Measurements from ENCODE around the gene CHST3.

Gene CHST3

GRCh38 chr10:71945819-71946474 lies 18.2 kb upstream of the CHST3 start:
- Mint-ChIP-seq H3K27me3 (ENCODE audit: low read depth, poor library complexity) (no peaks in the 10 kb centered on the region), H3K4me3 (no peak overlapping the region), H3K36me3 (ENCODE audit: low read depth) (peaks cover 7% of the 10 kb centered on the region), H3K4me1 (no peaks in the 10 kb centered on the region), H3K27ac (no peak overlapping the region), H3K9me3 (peaks cover 67% of the 10 kb centered on the region)
- DNase-seq: no peak
- TF ChIP-seq CTCF (IDR thresholded peaks at IDR 0.05): no peak

GRCh38 chr10:71946700-71947099 lies 17.5 kb upstream of the CHST3 start:
- Mint-ChIP-seq H3K9me3 (peaks cover 62% of the 10 kb centered on the region), H3K4me3 (no peak overlapping the region), H3K27ac (no peak overlapping the region), H3K27me3 (ENCODE audit: low read depth, poor library complexity) (no peaks in the 10 kb centered on the region), H3K4me1 (no peaks in the 10 kb centered on the region), H3K36me3 (ENCODE audit: low read depth) (peaks cover 7% of the 10 kb centered on the region)
- no peak for TF ChIP-seq CTCF (IDR thresholded peaks at IDR 0.05)
- DNase-seq: no peak

- TF ChIP-seq CTCF (IDR thresholded peaks at IDR 0.05): no peak
Measured at GRCh38 chr10:71948496-71949067, 15.6 kb upstream of the CHST3 start.

GRCh38 chr10:71950683-71951082 lies 13.5 kb upstream of the CHST3 start:
- no peaks in the 10 kb centered on the region for H3K27me3 Mint-ChIP-seq (ENCODE audit: low read depth, poor library complexity)
- no peak for TF ChIP-seq CTCF (IDR thresholded peaks at IDR 0.05)
- DNase-seq: no peak
- no peaks in the 10 kb centered on the region for H3K4me1 Mint-ChIP-seq
- H3K9me3 Mint-ChIP-seq: peaks cover 28% of the 10 kb centered on the region
- peaks cover 12% of the 10 kb centered on the region for H3K36me3 Mint-ChIP-seq (ENCODE audit: low read depth)
- H3K27ac Mint-ChIP-seq: no peak overlapping the region
- no peak overlapping the region for H3K4me3 Mint-ChIP-seq

More at GRCh38 chr10:71948496-71949067, 15.6 kb upstream of the CHST3 start:
- Mint-ChIP-seq H3K9me3 (peaks cover 49% of the 10 kb centered on the region), H3K27me3 (ENCODE audit: low read depth, poor library complexity) (no peaks in the 10 kb centered on the region), H3K36me3 (ENCODE audit: low read depth) (peaks cover 7% of the 10 kb centered on the region), H3K27ac (no peak overlapping the region), H3K4me1 (no peaks in the 10 kb centered on the region), H3K4me3 (no peak overlapping the region)
- DNase-seq: no peak

GRCh38 chr10:71952745-71953144 lies 11.4 kb upstream of the CHST3 start:
- Mint-ChIP-seq H3K9me3 (peaks cover 14% of the 10 kb centered on the region), H3K4me3 (no peak overlapping the region)

More at GRCh38 chr10:71952745-71953144, 11.4 kb upstream of the CHST3 start:
- H3K27me3 Mint-ChIP-seq (ENCODE audit: low read depth, poor library complexity): peaks cover 2% of the 10 kb centered on the region
- H3K36me3 Mint-ChIP-seq (ENCODE audit: low read depth): peaks cover 6% of the 10 kb centered on the region
- DNase-seq: no peak
- TF ChIP-seq CTCF (IDR thresholded peaks at IDR 0.05): no peak
- H3K4me1 Mint-ChIP-seq: peaks cover 5% of the 10 kb centered on the region
- no peak overlapping the region for H3K27ac Mint-ChIP-seq
